Measurements from ENCODE around the gene PACC1.
A peak's percentile ranks its signal among the peaks of the same experiment; 100 is the strongest.
"Not testable (repeated sequence)": the region's sequence is repeated elsewhere in the genome, so short reads cannot be mapped to it uniquely, and the experiment has no call there.

The PACC1 gene

GRCh38 chr1:212326541-212326940, 88.1 kb downstream of the PACC1 start:
- no peak for DNase-seq

- no peak for DNase-seq
These were observed 91.6 kb downstream of the PACC1 start for GRCh38 chr1:212323066-212323465.

GRCh38 chr1:212321031-212321430, 93.7 kb downstream of the PACC1 start:
- DNase-seq: not testable (repeated sequence)

DNA sequence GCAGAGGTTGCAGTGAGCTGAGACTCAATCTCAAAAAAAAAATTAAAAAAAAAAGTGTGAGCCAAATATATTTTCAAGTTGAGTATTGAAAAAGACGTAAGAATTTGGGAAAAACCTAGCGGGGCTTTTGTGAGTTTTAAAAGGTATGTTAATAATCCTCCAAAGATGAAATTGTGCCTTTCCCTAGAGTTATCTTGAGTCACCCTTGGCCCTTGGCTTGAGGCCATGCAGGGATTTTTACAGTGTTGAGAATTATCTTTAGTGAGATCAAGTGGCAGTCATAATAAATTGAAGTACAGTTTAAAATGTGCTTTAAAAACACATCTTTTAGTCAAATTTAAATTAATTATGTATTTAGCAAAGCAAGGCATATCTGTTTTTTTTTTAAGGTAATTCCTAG, 96.8 kb downstream of the PACC1 start:
- no peak for DNase-seq

- DNase-seq: peak; percentile 52
These were observed 98.8 kb downstream of the PACC1 start for GRCh38 chr1:212315907-212316306.

DNA sequence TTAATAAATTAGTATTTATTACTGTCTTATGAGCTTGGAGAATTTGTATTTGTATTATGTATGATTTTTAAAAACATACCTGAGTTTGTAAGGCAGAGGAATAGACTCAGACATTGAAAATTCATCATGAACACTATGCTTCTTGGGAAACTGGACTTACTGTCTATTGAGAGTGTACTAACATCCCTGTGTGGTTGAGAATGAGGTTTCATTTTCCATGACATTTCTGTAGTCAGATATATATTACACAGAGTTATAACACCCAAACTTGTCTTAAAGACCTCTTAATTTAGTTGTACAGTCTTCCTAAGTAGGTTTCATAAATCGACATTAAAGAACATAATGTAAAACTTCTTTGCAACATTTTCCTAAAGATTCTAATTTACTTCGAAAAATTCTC, 99.5 kb downstream of the PACC1 start:
- no peak for DNase-seq
